Measurements from ENCODE around the gene MNDA. TPM values are rescaled to one million over a fixed set of nuclear protein-coding genes. Genes with fewer than 3 reads are reported as not detected.

The MNDA gene
- 6.8 TPM for total RNA-seq

DNA sequence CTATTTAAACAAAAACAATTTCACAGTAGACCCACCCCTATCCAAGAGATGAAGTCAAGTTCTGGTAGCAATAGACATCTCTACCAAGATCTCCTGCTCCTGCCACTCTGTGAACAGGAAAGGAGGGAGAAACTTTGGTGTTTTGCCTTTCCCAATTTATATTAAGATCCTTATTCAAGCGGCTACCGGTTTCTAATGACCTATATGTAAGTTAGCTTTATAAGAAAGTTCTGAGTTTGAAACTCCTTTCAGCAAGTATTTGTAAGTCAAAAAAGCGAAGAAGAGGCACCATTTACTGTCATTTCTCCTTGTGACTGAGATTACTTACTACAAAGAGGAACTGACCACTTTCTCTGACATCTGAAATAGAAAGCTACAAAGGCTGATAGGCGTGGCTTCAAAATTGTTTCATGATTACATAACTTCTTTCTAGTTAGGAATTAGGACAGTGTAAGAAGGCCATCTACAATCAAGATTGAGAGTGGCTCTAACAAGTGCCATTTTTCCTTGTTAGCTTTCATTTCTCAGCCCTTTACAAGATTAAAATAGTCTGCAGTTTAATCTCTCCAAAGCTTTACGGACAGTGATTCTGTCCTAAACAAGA, at the start of gene MNDA:
TSS of gene MNDA (plus strand) at position 448 of the 604 bp plus-strand sequence. CDS start 10,803 bp downstream, outside the sequence.

Other genes starting within 250 kb of the MNDA start
- gene OR10Z1, start 226.1 kb upstream of the MNDA start, total RNA-seq = not detected
- gene SPTA1, start 144.6 kb upstream of the MNDA start, total RNA-seq = 12.0 TPM
- not detected for gene OR6K2, start 130.7 kb upstream of the MNDA start, total RNA-seq
- not detected for gene OR6K3, start 110.6 kb upstream of the MNDA start, total RNA-seq
- not detected for gene OR6K6, start 76.6 kb upstream of the MNDA start, total RNA-seq
- gene OR6N1, start 59.2 kb upstream of the MNDA start, total RNA-seq = not detected
- gene OR6N2, start 50.1 kb upstream of the MNDA start, total RNA-seq = not detected
- not detected for gene PYHIN1, start 100.2 kb downstream of the MNDA start, total RNA-seq
- 41.9 TPM for gene IFI16, start 178.6 kb downstream of the MNDA start, total RNA-seq
- gene AIM2, start 245.4 kb downstream of the MNDA start, total RNA-seq = 5.2 TPM